Left kidney (tissue), 2 donors: ENCODE measurements around the gene ARHGEF7. TPM values are rescaled to one million over a fixed set of nuclear protein-coding genes. Genes with fewer than 3 reads are reported as not detected.

Experiments used
- DNase-seq: peaks from one replicate; pipeline ENCODE4 v3.0.0-alpha.2; 2013
- polyA plus RNA-seq: library from polyadenylated mRNA; unstranded; fragments of 120-200 nt; gene quantifications from one replicate; pipeline ENCODE4 v1.2.1, GENCODE V29; 2013; ENCODE audit not compliant: insufficient read length

ARHGEF7 gene
- polyA plus RNA-seq, 1 donor, result 79.1 TPM

- no peak for DNase-seq
Measured at GRCh38 chr13:111298214-111298975, 183.3 kb downstream of the ARHGEF7 start.

- DNase-seq, result no peak
Measured at GRCh38 chr13:111302045-111302726, 187.1 kb downstream of the ARHGEF7 start.

- no peak for DNase-seq
Measured at GRCh38 chr13:111303559-111303958, 188.4 kb downstream of the ARHGEF7 start.

- no peak for DNase-seq
Measured at GRCh38 chr13:111304041-111304544, 189.0 kb downstream of the ARHGEF7 start.

GRCh38 chr13:111304603-111305289, 189.6 kb downstream of the ARHGEF7 start:
- DNase-seq, result no peak

- DNase-seq, result no peak
Measured at GRCh38 chr13:111312944-111313590, 198.0 kb downstream of the ARHGEF7 start.

- no peak for DNase-seq
Measured at GRCh38 chr13:111313911-111314425, 198.9 kb downstream of the ARHGEF7 start.

- no peak for DNase-seq
Measured at GRCh38 chr13:111314852-111315251, 199.7 kb downstream of the ARHGEF7 start.

GRCh38 chr13:111315347-111315995, 200.4 kb downstream of the ARHGEF7 start:
- DNase-seq, result no peak

GRCh38 chr13:111316161-111316730, 201.1 kb downstream of the ARHGEF7 start:
- DNase-seq, result no peak

- DNase-seq, result no peak
Measured at GRCh38 chr13:111317042-111317550, 202.0 kb downstream of the ARHGEF7 start.

GRCh38 chr13:111317571-111318345, 202.6 kb downstream of the ARHGEF7 start:
- no peak for DNase-seq

GRCh38 chr13:111318386-111318785, 203.3 kb downstream of the ARHGEF7 start:
- no peak for DNase-seq

GRCh38 chr13:111319521-111319920, 204.4 kb downstream of the ARHGEF7 start:
- no peak for DNase-seq

- DNase-seq, result no peak
Measured at GRCh38 chr13:111319998-111320911, 205.1 kb downstream of the ARHGEF7 start, which contains the start of gene TEX29. TSS of gene TEX29 (plus strand) at chr13:111320642. CDS start at chr13:111320891, 249 bp downstream.

- no peak for DNase-seq
Measured at GRCh38 chr13:111322001-111322915, 207.1 kb downstream of the ARHGEF7 start.

- DNase-seq, result no peak
Measured at GRCh38 chr13:111322916-111323331, 207.8 kb downstream of the ARHGEF7 start.

- DNase-seq, result no peak
Measured at GRCh38 chr13:111323549-111323948, 208.4 kb downstream of the ARHGEF7 start.
